RWPE2 (cell line): ENCODE data around the gene GPC5.

Experiments used
- ATAC-seq: fragments of 200-7000 bp; cut with Tn5 transposase; 3 replicates; pipeline ENCODE4 v1.9.1; 2021; ENCODE audit warnings: low read depth
- DNase-seq: peaks from one replicate; pipeline ENCODE4 v3.0.0-alpha.2; 2020; ENCODE audit warnings: low spot score
- H3K27ac ChIP-seq: fragments of 450-650 bp; 2 replicates; pipeline ENCODE4 v1.5.1; 2017; ENCODE audit warnings: mild to moderate bottlenecking; ENCODE audit not compliant: poor library complexity, severe bottlenecking
- H3K27me3 ChIP-seq: fragments of 250-450 bp; sonication (Bioruptor Pico); 2 replicates; pipeline ENCODE4 v1.5.1; 2021; ENCODE audit warnings: mild to moderate bottlenecking, moderate library complexity; ENCODE audit not compliant: insufficient read depth, poor library complexity, severe bottlenecking
- H3K36me3 ChIP-seq: fragments of 250-450 bp; sonication (Bioruptor Pico); 2 replicates; pipeline ENCODE4 v1.5.1; 2020; ENCODE audit warnings: low read depth, mild to moderate bottlenecking, moderate library complexity
- H3K4me1 ChIP-seq: fragments of 250-450 bp; sonication (Bioruptor Pico); 2 replicates; pipeline ENCODE4 v1.5.1; 2021; ENCODE audit warnings: mild to moderate bottlenecking, moderate library complexity; ENCODE audit not compliant: insufficient read depth, poor library complexity, severe bottlenecking
- H3K4me3 ChIP-seq: fragments of 250-450 bp; sonication (Bioruptor Pico); 2 replicates; pipeline ENCODE4 v1.5.1; 2021; ENCODE audit warnings: mild to moderate bottlenecking, moderate library complexity; ENCODE audit not compliant: severe bottlenecking
- H3K9me3 ChIP-seq: fragments of 250-450 bp; sonication (Bioruptor Pico); 2 replicates; pipeline ENCODE4 v1.5.1; 2021; ENCODE audit warnings: mild to moderate bottlenecking, moderate library complexity; ENCODE audit not compliant: severe bottlenecking
- CTCF ChIP-seq: fragments of 450-650 bp; IDR thresholded peaks from one replicate; pipeline ENCODE4 v1.5.1; 2017; ENCODE audit warnings: mild to moderate bottlenecking, moderate library complexity; ENCODE audit not compliant: poor library complexity, severe bottlenecking

Gene GPC5

GRCh38 chr13:92224052-92224821 lies 825.8 kb downstream of the GPC5 start:
- H3K36me3 ChIP-seq, result no peaks in the 10 kb centered on the region
- no peak for DNase-seq
- no peaks in the 10 kb centered on the region for H3K27me3 ChIP-seq
- H3K4me1 ChIP-seq, result no peaks in the 10 kb centered on the region
- H3K27ac ChIP-seq, result no peak overlapping the region
- H3K4me3 ChIP-seq, result no peak overlapping the region
- TF ChIP-seq CTCF, result no peak
- no peaks in the 10 kb centered on the region for H3K9me3 ChIP-seq
- peak; percentile 46; the same call in 2 of the 3 replicates for ATAC-seq

- no peak overlapping the region for H3K4me3 ChIP-seq
- TF ChIP-seq CTCF, result no peak
- no peaks in the 10 kb centered on the region for H3K9me3 ChIP-seq
- H3K27me3 ChIP-seq, result no peaks in the 10 kb centered on the region
- H3K27ac ChIP-seq, result no peak overlapping the region
- ATAC-seq (peak; percentile 14; the same call in 1 of the 3 replicates), DNase-seq (no peak)
- no peaks in the 10 kb centered on the region for H3K36me3 ChIP-seq
- H3K4me1 ChIP-seq, result no peaks in the 10 kb centered on the region
These were observed 826.4 kb downstream of the GPC5 start for GRCh38 chr13:92224825-92225224.

GRCh38 chr13:92225861-92226260 lies 827.4 kb downstream of the GPC5 start:
- DNase-seq, result no peak
- Histone ChIP-seq H3K4me1 (no peaks in the 10 kb centered on the region), H3K4me3 (no peak overlapping the region), H3K36me3 (no peaks in the 10 kb centered on the region), H3K27ac (no peak overlapping the region), H3K9me3 (no peaks in the 10 kb centered on the region), H3K27me3 (no peaks in the 10 kb centered on the region)
- no peak for ATAC-seq
- no peak for TF ChIP-seq CTCF

GRCh38 chr13:92232871-92233270 lies 834.5 kb downstream of the GPC5 start:
- ATAC-seq, result no peak
- no peak for TF ChIP-seq CTCF
- H3K27me3 ChIP-seq, result no peaks in the 10 kb centered on the region
- no peaks in the 10 kb centered on the region for H3K4me1 ChIP-seq
- H3K36me3 ChIP-seq, result no peaks in the 10 kb centered on the region
- H3K27ac ChIP-seq, result no peak overlapping the region
- no peak for DNase-seq
- no peak overlapping the region for H3K4me3 ChIP-seq
- H3K9me3 ChIP-seq, result no peaks in the 10 kb centered on the region

- no peaks in the 10 kb centered on the region for H3K4me1 ChIP-seq
- no peak overlapping the region for H3K4me3 ChIP-seq
- H3K9me3 ChIP-seq, result no peaks in the 10 kb centered on the region
- TF ChIP-seq CTCF, result no peak
- DNase-seq, result no peak
- no peaks in the 10 kb centered on the region for H3K27me3 ChIP-seq
- H3K27ac ChIP-seq, result no peak overlapping the region
- H3K36me3 ChIP-seq, result no peaks in the 10 kb centered on the region
- ATAC-seq, result no peak
These were observed 853.3 kb downstream of the GPC5 start for GRCh38 chr13:92251671-92252210.
